Measurements from ENCODE around the gene DPP3.

DPP3 gene

DNA sequence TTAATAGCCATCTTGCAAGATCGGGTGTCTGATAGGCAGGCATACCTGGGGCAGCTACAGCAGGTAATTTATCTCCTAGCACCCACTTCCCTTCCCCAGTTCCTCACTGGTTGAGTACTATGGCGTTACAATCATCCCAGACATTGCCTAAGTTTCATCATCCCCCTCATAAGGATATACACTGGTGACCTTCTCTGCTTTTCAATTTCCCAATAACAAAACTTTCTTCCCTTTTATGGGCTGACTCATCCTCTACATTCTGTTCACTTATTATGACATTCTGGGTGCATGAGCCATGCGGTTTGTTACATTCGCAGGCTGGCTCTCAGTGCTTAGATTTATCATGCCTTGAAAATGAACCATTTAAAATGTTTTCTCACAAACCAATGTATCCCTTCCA is 36.6 kb upstream of the DPP3 start:
- TF ChIP-seq, protein P1, sequence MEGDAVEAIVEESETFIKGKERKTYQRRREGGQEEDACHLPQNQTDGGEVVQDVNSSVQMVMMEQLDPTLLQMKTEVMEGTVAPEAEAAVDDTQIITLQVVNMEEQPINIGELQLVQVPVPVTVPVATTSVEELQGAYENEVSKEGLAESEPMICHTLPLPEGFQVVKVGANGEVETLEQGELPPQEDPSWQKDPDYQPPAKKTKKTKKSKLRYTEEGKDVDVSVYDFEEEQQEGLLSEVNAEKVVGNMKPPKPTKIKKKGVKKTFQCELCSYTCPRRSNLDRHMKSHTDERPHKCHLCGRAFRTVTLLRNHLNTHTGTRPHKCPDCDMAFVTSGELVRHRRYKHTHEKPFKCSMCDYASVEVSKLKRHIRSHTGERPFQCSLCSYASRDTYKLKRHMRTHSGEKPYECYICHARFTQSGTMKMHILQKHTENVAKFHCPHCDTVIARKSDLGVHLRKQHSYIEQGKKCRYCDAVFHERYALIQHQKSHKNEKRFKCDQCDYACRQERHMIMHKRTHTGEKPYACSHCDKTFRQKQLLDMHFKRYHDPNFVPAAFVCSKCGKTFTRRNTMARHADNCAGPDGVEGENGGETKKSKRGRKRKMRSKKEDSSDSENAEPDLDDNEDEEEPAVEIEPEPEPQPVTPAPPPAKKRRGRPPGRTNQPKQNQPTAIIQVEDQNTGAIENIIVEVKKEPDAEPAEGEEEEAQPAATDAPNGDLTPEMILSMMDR (IDR thresholded peaks at IDR 0.05; ENCODE audit: insufficient read depth, low read length, poor library complexity, severe bottlenecking): no peak
- Histone ChIP-seq H3K27me3 (replicated peaks; ENCODE audit: control insufficient read depth, insufficient read depth, low read length) (no peaks in the 10 kb centered on the region), H3K36me3 (ENCODE audit: control insufficient read depth, insufficient read depth, low read length) (no peaks in the 10 kb centered on the region), H3K4me3 (replicated peaks; ENCODE audit: low read depth, low read length) (no peak overlapping the region)
- no peak for DNase-seq (ENCODE audit: extremely low read depth, insufficient read length)

DNA sequence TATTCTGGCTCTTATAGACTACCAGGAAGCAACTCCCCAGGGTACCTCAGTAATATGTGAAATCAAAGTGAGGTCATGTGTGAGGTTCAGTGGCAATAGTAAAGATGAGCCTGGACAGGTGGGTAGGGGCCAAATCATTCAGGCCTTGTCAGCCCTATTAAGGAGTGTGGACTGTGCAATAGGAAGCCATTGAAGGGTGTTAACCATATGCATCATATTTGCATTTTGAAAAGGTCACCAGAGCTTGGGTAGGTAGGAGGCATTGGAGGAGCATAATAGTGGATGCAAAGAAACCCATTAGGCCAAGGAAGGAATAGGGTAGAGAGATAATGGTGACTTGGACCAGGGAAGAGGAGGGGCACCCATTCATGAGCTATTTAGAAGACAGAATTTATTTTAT is 33.2 kb upstream of the DPP3 start:
- TF ChIP-seq, protein P1 (IDR thresholded peaks at IDR 0.05; ENCODE audit: insufficient read depth, low read length, poor library complexity, severe bottlenecking): no peak

DNA sequence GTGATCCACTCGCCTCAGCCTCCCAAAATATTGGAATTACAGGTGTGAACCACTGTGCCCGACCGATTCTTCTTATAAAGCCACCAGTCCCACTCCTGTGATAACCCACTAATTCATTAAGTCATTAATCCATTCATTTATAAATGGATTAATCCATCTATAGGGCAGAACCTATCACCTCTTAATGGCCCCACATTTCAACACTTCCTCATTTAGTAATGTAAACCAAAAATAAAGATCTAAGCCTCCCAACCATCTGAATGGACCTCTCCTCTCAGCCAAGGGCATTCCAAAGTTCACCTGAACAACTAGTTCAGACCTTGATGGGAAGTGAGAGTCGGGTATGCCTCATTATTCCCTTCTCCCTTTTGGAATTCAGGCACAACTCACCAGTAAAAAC is 31.7 kb upstream of the DPP3 start:
- H3K4me3 ChIP-seq (replicated peaks; ENCODE audit: low read depth, low read length): no peak overlapping the region
- no peak for DNase-seq (ENCODE audit: extremely low read depth, insufficient read length)
- TF ChIP-seq, protein P1 (IDR thresholded peaks at IDR 0.05; ENCODE audit: insufficient read depth, low read length, poor library complexity, severe bottlenecking): no peak
- no peaks in the 10 kb centered on the region for H3K36me3 ChIP-seq (ENCODE audit: control insufficient read depth, insufficient read depth, low read length)
- H3K27me3 ChIP-seq (replicated peaks; ENCODE audit: control insufficient read depth, insufficient read depth, low read length): no peaks in the 10 kb centered on the region; the same call in 1 of the 2 replicates

More for the DNA sequence above, 33.2 kb upstream of the DPP3 start:
- DNase-seq (ENCODE audit: extremely low read depth, insufficient read length): no peak
- no peak overlapping the region for H3K4me3 ChIP-seq (replicated peaks; ENCODE audit: low read depth, low read length)
- H3K27me3 ChIP-seq (replicated peaks; ENCODE audit: control insufficient read depth, insufficient read depth, low read length): no peaks in the 10 kb centered on the region; the same call in 1 of the 2 replicates
- H3K36me3 ChIP-seq (ENCODE audit: control insufficient read depth, insufficient read depth, low read length): no peaks in the 10 kb centered on the region

DNA sequence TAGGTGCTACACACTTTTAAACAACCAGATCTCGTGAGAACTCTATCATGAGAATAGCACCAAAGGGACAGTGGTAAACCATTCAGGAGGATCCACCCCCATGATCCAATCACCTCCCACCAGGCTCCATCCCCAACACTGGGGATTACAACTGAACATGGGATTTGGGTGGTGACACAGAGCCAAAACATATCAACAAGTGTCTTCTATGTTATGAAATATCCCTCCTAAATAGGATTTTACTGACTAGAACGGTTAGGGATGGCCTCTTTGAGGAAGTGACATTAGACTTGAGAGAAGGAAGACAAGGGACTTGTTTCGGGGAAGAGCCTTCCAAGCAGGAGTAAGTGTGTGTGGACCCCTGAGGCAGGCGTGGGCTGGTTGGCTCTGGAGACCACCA is 29.7 kb upstream of the DPP3 start:
- Histone ChIP-seq H3K36me3 (ENCODE audit: control insufficient read depth, insufficient read depth, low read length) (no peaks in the 10 kb centered on the region), H3K27me3 (replicated peaks; ENCODE audit: control insufficient read depth, insufficient read depth, low read length) (no peaks in the 10 kb centered on the region; the same call in 1 of the 2 replicates), H3K4me3 (replicated peaks; ENCODE audit: low read depth, low read length) (no peak overlapping the region)
- TF ChIP-seq, protein P1 (IDR thresholded peaks at IDR 0.05; ENCODE audit: insufficient read depth, low read length, poor library complexity, severe bottlenecking): no peak
- no peak for DNase-seq (ENCODE audit: extremely low read depth, insufficient read length)

DNA sequence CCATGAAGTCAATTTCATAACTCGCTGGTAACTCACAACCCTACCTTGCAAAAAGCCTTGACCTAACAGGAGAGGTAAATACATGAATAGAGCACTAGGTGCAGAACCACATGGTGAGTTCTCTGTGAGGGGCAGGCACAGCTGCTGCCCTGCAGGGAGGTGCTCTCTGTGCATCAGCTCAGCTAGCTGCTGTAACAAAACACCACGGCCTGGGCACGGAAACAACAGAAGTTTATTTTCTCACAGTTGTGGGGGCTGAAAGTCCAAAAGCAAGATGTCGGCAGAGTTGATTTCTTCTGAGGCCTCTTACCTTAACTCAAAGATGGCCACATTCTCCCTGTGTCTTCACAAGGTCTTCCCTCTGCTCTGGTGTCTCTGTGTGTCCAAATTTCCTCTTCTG is 28.6 kb upstream of the DPP3 start:
- Histone ChIP-seq H3K27me3 (replicated peaks; ENCODE audit: control insufficient read depth, insufficient read depth, low read length) (no peaks in the 10 kb centered on the region; the same call in 1 of the 2 replicates), H3K36me3 (ENCODE audit: control insufficient read depth, insufficient read depth, low read length) (no peaks in the 10 kb centered on the region), H3K4me3 (replicated peaks; ENCODE audit: low read depth, low read length) (no peak overlapping the region)
- TF ChIP-seq, protein P1 (IDR thresholded peaks at IDR 0.05; ENCODE audit: insufficient read depth, low read length, poor library complexity, severe bottlenecking): no peak
- DNase-seq (ENCODE audit: extremely low read depth, insufficient read length): no peak

DNA sequence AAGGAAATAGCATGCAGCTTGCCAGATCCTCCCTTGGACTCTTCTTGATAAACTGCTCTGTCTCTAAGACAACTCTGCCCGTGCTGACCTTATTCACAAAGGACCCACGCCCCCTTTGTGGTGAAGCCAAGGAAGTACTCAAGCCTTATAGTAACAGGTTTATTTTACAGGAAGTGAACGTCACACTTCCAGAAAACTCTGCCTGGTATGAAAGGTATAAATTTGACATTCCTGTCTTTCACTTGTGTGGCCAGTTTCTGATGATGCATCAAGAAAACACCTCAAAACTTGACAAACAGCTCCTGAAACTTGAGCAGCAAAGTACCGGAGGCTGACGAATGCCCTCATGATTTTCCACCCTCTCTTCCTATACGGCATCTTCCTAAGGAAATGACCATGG is 26.0 kb upstream of the DPP3 start:
- H3K4me3 ChIP-seq (replicated peaks; ENCODE audit: low read depth, low read length): no peak overlapping the region
- H3K27me3 ChIP-seq (replicated peaks; ENCODE audit: control insufficient read depth, insufficient read depth, low read length): no peaks in the 10 kb centered on the region; the same call in 1 of the 2 replicates
- no peaks in the 10 kb centered on the region for H3K36me3 ChIP-seq (ENCODE audit: control insufficient read depth, insufficient read depth, low read length)
- TF ChIP-seq, protein P1 (IDR thresholded peaks at IDR 0.05; ENCODE audit: insufficient read depth, low read length, poor library complexity, severe bottlenecking): no peak
- no peak for DNase-seq (ENCODE audit: extremely low read depth, insufficient read length)

All from GM06990 (cell line).